ENCODE data around the gene APOL6. TPM values are rescaled to one million over a fixed set of nuclear protein-coding genes. Genes with fewer than 3 reads are reported as not detected.

The APOL6 gene
- total RNA-seq, 1 donor from 2014 or later = not detected

DNA sequence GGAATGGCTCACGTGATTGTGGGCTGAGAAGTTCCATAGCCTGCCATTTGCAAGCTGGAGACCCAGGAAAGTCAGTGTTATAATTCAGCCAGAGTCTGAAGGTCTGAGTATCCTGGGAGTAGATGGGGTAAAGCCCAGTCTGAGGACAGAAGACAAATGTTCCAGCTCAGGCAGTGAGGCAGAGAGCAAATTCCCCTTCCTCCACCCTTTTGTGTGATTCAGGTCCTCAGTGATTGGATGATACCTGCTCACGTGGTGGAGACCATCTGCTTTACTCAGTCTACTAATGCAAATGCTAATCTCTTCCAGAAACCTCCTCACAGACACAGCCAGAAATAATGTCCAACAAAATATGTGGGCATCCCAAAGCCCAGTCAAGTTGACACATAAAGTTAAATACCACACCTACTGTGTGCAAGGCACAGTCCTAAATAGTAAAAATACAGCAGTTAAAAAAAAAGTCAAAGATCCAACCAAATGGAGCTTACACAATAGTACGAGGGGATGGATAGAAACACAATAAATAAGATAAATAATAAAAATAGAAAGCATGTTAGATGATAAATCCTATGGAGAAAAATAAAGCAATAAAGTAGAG is 13.2 kb upstream of the APOL6 start:
- no peak overlapping the region for H3K4me2 ChIP-seq
- H3F3A ChIP-seq (ENCODE audit: low read depth) = peaks cover 4% of the 10 kb centered on the region
- H3K4me3 ChIP-seq = no peak overlapping the region
- H3K36me3 ChIP-seq = no peaks in the 10 kb centered on the region
- H3K4me1 Mint-ChIP-seq = peaks cover 28% of the 10 kb centered on the region
- TF ChIP-seq EZH2phosphoT487 (IDR thresholded peaks at IDR 0.05) (no peak), CTCF (IDR thresholded peaks at IDR 0.05) (no peak), EZH2 (IDR thresholded peaks at IDR 0.05) (no peak)
- no peaks in the 10 kb centered on the region for H3K9me3 ChIP-seq (ENCODE audit: low read depth)
- H3K27me3 Mint-ChIP-seq (ENCODE audit: insufficient read depth, low read depth) = peaks cover 20% of the 10 kb centered on the region
- peaks cover 13% of the 10 kb centered on the region for H3K4me1 ChIP-seq
- no peak overlapping the region for H3K27ac Mint-ChIP-seq
- H3K9me3 Mint-ChIP-seq = no peaks in the 10 kb centered on the region
- H3K27me3 ChIP-seq = no peaks in the 10 kb centered on the region
- no peak overlapping the region for H3K9ac ChIP-seq
- no peak overlapping the region for H3K27ac ChIP-seq
- H3K4me3 Mint-ChIP-seq = no peak overlapping the region
- no peaks in the 10 kb centered on the region for H4K20me1 ChIP-seq (ENCODE audit: low read depth)
- no peaks in the 10 kb centered on the region for H3K79me2 ChIP-seq (ENCODE audit: low read depth)
- H2AFZ ChIP-seq (replicated peaks) = no peak overlapping the region
- H3K36me3 Mint-ChIP-seq = no peaks in the 10 kb centered on the region
- no peak for DNase-seq (ENCODE audit: low spot score)

GRCh38 chr22:35637254-35637653 is 11.0 kb upstream of the APOL6 start:
- Histone ChIP-seq H3F3A (ENCODE audit: low read depth) (peaks cover 4% of the 10 kb centered on the region), H3K4me2 (no peak overlapping the region), H3K36me3 (no peaks in the 10 kb centered on the region), H3K27ac (no peak overlapping the region), H3K9me3 (ENCODE audit: low read depth) (no peaks in the 10 kb centered on the region), H3K27me3 (no peaks in the 10 kb centered on the region), H3K4me3 (no peak overlapping the region), H4K20me1 (ENCODE audit: low read depth) (no peaks in the 10 kb centered on the region), H3K4me1 (peaks cover 23% of the 10 kb centered on the region), H3K9ac (no peak overlapping the region), H2AFZ (replicated peaks) (no peak overlapping the region), H3K79me2 (ENCODE audit: low read depth) (no peaks in the 10 kb centered on the region)
- Mint-ChIP-seq H3K27me3 (ENCODE audit: insufficient read depth, low read depth) (peaks cover 13% of the 10 kb centered on the region), H3K9me3 (no peaks in the 10 kb centered on the region), H3K4me3 (no peak overlapping the region), H3K36me3 (no peaks in the 10 kb centered on the region), H3K27ac (no peak overlapping the region), H3K4me1 (peaks cover 32% of the 10 kb centered on the region)
- peak; percentile 48 for DNase-seq (ENCODE audit: low spot score)
- TF ChIP-seq CTCF (IDR thresholded peaks at IDR 0.05) (no peak), EZH2phosphoT487 (IDR thresholded peaks at IDR 0.05) (no peak), EZH2 (IDR thresholded peaks at IDR 0.05) (no peak)

GRCh38 chr22:35638001-35638400 is 10.2 kb upstream of the APOL6 start:
- peaks cover 23% of the 10 kb centered on the region for H3K4me1 ChIP-seq
- no peak overlapping the region for H3K9ac ChIP-seq
- H3K9me3 ChIP-seq (ENCODE audit: low read depth) = no peaks in the 10 kb centered on the region
- H3K27ac ChIP-seq = no peak overlapping the region
- no peaks in the 10 kb centered on the region for H3K36me3 ChIP-seq
- H3K27me3 ChIP-seq = no peaks in the 10 kb centered on the region
- peaks cover 28% of the 10 kb centered on the region for H3K4me1 Mint-ChIP-seq
- no peak for DNase-seq (ENCODE audit: low spot score)
- H2AFZ ChIP-seq (replicated peaks) = no peak overlapping the region
- no peak overlapping the region for H3K4me2 ChIP-seq
- no peaks in the 10 kb centered on the region for H3K36me3 Mint-ChIP-seq
- peaks cover 13% of the 10 kb centered on the region for H3K27me3 Mint-ChIP-seq (ENCODE audit: insufficient read depth, low read depth)
- no peak overlapping the region for H3K4me3 Mint-ChIP-seq
- TF ChIP-seq EZH2 (IDR thresholded peaks at IDR 0.05) (no peak), CTCF (IDR thresholded peaks at IDR 0.05) (no peak), EZH2phosphoT487 (IDR thresholded peaks at IDR 0.05) (no peak)
- peak overlapping the region; percentile 55 for H3K27ac Mint-ChIP-seq
- H4K20me1 ChIP-seq (ENCODE audit: low read depth) = no peaks in the 10 kb centered on the region
- no peaks in the 10 kb centered on the region for H3F3A ChIP-seq (ENCODE audit: low read depth)
- no peaks in the 10 kb centered on the region for H3K79me2 ChIP-seq (ENCODE audit: low read depth)
- no peaks in the 10 kb centered on the region for H3K9me3 Mint-ChIP-seq
- no peak overlapping the region for H3K4me3 ChIP-seq
